LHCN-M2 (cell line): Measurements from ENCODE around the gene FOXN4. TPM values are rescaled to one million over a fixed set of nuclear protein-coding genes. Genes with fewer than 3 reads are reported as not detected.

ENCODE experiments used
- DNase-seq: peaks from one replicate; pipeline ENCODE4 v3.0.0-alpha.2; 2012; ENCODE audit warnings: low read depth
- total RNA-seq: library from RNA; depleted of rRNA; stranded (reverse); fragments of >200 nt; gene quantifications from 2 replicates; pipeline ENCODE4 v1.2.3, GENCODE V29; 2014

The FOXN4 gene
- total RNA-seq, 1 experiment from 2014 or later, result not detected

DNA sequence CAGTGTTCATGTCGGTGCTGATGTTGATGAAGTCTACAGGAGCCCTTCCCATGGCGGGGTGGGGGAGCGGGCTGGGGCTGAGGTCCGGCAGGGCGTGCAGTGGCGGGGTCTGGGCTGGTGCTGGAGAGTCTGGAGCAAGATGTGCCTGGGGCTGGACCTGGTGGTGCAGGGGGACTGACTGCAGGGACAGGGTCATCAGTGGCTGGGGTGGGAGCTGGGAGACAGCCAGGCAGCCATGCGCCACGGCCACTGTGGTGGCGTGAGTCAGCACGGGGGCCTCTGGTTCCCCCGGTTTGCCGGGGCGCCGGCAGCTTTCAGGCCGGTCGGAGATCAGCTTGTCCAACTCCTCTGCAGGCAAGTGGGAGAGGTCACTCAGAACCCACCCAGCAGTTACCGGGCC is 27.6 kb downstream of the FOXN4 start:
- DNase-seq, result no peak

GRCh38 chr12:109279525-109279924 is 29.6 kb downstream of the FOXN4 start:
- no peak for DNase-seq

- DNase-seq, result no peak
These were observed 30.2 kb downstream of the FOXN4 start for GRCh38 chr12:109278912-109279311.

GRCh38 chr12:109277899-109278762 is 31.0 kb downstream of the FOXN4 start:
- peak; percentile 24 for DNase-seq

DNA sequence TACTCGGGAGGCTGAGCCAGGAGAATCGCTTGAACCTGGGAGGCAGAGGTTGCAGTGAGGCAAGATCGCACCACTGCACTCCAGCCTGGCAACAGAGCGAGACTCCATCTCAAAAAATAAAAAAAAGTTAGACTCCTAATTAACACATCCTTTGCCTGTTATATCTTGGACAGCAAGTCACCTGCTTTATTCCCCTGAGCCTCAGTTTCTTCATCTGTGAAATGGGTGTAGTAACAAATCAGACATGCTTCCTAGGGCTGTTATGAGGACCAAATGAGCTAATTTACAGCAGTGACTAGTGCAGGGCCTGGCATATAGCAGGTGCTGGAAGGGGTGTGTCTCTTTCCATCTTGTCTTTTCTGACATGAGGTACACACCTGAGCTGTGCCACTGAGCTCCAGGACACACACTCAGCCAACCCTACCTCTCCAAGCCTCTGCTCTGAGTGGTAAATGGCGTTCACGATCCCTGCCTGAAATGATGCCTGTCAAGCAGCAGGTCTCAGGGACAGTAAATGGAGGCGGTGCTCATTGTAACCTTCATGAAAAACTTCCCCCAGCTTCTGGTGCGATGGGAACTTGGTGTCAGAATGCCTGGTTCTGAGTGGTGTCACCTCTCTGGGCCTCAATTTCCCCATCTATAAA is 31.7 kb downstream of the FOXN4 start:
- DNase-seq, result no peak

GRCh38 chr12:109276160-109276559 is 32.9 kb downstream of the FOXN4 start:
- no peak for DNase-seq

DNA sequence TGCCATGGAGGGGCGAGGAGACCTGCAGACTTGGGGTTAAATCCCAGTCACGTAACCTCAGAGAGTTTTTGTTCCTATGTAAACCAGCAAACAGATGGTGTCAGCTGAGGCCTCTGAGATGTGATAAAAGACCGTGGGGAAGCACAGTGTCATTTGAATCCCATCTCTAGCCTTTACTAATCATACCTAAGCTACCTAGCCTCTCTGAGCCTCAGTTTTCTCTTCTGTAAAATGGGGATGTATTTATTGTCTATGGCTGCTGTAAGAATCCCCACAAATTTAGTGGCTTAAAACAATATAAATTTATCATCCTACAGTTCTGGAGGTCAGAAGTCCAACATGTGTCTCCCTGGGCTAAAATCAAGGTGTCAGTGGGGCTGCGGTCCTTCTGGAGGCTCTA is 33.9 kb downstream of the FOXN4 start:
- DNase-seq, result no peak

- no peak for DNase-seq
These were observed 34.7 kb downstream of the FOXN4 start for GRCh38 chr12:109274381-109274780.

GRCh38 chr12:109273354-109273753 is 35.7 kb downstream of the FOXN4 start:
- DNase-seq, result no peak

GRCh38 chr12:109271418-109271817 is 37.7 kb downstream of the FOXN4 start:
- no peak for DNase-seq

DNA sequence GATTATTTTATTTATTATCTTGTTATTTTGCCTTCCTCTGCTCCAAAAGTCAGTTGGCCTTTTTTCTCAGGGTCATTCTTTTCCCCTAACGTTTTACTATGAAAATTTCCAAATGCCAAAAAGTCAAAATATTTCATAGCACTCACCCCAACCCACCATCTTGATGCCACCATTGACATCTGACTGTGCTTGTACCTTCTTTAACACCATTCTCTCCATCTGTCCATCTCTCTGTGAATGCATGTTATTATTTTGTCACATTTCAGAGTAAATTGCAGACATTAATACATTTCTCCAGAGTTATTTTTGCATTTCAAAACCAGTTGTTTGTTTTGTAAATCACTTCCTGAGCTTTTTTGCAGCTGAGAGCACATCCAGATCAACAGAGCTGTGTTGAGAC is 38.6 kb downstream of the FOXN4 start:
- DNase-seq, result no peak

- no peak for DNase-seq
These were observed 39.7 kb downstream of the FOXN4 start for GRCh38 chr12:109269428-109269827.

DNA sequence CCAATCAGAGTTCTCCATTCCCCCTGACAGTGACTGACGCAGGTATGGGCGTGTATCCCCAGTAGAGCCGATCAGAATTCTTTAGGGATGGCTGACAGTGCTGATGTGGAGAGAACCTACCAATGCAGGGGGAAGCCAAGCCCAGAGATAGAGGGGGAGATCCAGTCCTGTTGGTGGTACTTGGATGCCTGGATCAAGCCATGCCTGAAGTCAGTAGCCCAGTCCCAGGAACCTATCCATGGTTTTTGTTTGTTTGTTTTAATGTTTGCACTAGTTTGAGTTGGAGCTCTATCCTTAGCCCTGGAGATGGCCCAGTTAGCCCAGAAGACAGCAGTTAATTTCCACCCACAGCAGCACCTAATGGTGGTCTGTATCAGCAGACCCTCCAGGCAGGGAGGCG is 40.2 kb downstream of the FOXN4 start:
- DNase-seq, result no peak

DNA sequence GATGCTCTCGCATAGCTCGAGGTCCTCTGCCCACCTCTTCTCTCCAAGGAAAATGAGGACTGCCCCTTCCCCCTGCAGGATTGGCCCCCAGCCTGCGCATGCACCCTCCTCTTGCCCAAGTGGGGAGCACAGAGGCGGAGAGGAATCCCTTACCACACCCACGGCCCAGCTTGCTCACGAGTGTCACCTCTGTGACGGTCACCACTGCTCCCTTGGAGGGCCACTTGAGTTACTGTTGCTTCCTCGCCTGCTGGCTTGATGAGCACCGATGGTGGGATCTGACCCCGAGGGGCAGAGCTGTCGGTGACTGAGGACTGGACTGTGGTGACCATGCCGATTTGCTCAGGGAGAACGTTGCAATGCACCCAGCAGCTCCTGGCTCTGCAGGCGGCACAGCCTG is 41.7 kb downstream of the FOXN4 start:
- no peak for DNase-seq

GRCh38 chr12:109266106-109266879 is 42.8 kb downstream of the FOXN4 start:
- DNase-seq, result no peak

- DNase-seq, result no peak
These were observed 44.0 kb downstream of the FOXN4 start for GRCh38 chr12:109264943-109265650.

- peak; percentile 48 for DNase-seq
These were observed 44.8 kb downstream of the FOXN4 start for GRCh38 chr12:109264095-109264942.

- no peak for DNase-seq
These were observed 45.6 kb downstream of the FOXN4 start for GRCh38 chr12:109263439-109263838.

- no peak for DNase-seq
These were observed 47.1 kb downstream of the FOXN4 start for GRCh38 chr12:109261939-109262338.

GRCh38 chr12:109261087-109261486 is 48.0 kb downstream of the FOXN4 start:
- DNase-seq, result no peak

DNA sequence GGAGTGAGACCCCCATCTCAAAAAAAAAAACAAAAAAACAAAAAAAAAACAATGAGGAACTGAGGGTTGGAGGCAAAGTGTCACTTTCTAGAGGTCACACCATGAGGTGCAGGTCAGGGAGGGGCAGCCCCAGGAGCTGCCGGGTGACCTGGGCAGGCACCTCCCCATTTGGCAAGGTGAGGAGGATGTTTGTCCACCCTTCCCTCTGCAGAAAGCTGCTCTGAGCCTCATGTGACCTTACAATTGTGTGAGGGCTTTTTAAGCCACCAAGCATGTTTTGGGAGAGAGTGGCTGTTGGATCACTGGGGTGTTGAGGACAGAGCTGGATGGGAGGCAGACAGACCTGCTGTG is 49.6 kb downstream of the FOXN4 start:
- DNase-seq, result no peak
